ENCODE measurements around the gene PPP2R5A.
"Not testable (repeated sequence)": the region's sequence is repeated elsewhere in the genome, so short reads cannot be mapped to it uniquely, and the experiment has no call there.

DNA sequence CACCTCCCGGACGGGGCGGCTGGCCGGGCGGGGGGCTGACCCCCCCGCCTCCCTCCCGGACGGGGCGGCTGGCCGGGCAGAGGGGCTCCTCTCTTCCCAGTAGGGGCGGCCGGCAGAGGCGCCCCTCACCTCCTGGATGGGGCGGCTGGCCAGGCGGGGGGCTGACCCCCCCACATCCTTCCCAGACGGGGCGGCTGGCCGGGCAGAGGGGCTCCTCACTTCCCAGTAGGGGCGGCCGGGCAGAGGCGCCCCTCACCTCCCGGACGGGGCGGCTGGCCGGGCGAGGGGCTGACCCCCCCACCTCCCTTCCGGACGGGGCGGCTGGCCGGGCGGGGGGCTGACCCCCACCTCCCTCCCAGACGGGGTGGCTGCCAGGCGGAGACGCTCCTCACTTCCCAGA is 35.8 kb downstream of the PPP2R5A start:
- TF ChIP-seq, protein P1, sequence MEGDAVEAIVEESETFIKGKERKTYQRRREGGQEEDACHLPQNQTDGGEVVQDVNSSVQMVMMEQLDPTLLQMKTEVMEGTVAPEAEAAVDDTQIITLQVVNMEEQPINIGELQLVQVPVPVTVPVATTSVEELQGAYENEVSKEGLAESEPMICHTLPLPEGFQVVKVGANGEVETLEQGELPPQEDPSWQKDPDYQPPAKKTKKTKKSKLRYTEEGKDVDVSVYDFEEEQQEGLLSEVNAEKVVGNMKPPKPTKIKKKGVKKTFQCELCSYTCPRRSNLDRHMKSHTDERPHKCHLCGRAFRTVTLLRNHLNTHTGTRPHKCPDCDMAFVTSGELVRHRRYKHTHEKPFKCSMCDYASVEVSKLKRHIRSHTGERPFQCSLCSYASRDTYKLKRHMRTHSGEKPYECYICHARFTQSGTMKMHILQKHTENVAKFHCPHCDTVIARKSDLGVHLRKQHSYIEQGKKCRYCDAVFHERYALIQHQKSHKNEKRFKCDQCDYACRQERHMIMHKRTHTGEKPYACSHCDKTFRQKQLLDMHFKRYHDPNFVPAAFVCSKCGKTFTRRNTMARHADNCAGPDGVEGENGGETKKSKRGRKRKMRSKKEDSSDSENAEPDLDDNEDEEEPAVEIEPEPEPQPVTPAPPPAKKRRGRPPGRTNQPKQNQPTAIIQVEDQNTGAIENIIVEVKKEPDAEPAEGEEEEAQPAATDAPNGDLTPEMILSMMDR (IDR thresholded peaks at IDR 0.05) = not testable (repeated sequence)
- TF ChIP-seq POLR2A, POLR2AphosphoS5 (IDR thresholded peaks at IDR 0.05): not testable (repeated sequence)
